HepG2 (cell line): ENCODE results near the gene KCNJ4.

Source experiments
- CTCF ChIP-seq: sonication (generic); formaldehyde crosslinking; IDR thresholded peaks from 2 replicates; pipeline ENCODE4 v1.5.0; 2020; ENCODE audit warnings: mild to moderate bottlenecking, missing genetic modification reagents, moderate library complexity
- GABPA ChIP-seq, 2 experiments: IDR thresholded peaks; 2 replicates each; pipeline ENCODE4 v1.6.1; 2011 to 2016; ENCODE audit warnings: low read depth in 2 of 2, low read length in 1 of 2, missing biosample characterization in 1 of 2, missing genetic modification characterization in 1 of 2
- MBD4 ChIP-seq: IDR thresholded peaks from 2 replicates; pipeline ENCODE4 v1.6.1; 2012; ENCODE audit warnings: low read length, inconsistent platforms, borderline replicate concordance
- NFE2 ChIP-seq: sonication (generic); formaldehyde crosslinking; IDR thresholded peaks from 2 replicates; pipeline ENCODE4 v1.4.0; 2020; ENCODE audit warnings: missing genetic modification reagents
- NFYB ChIP-seq: sonication (generic); formaldehyde crosslinking; IDR thresholded peaks from 2 replicates; pipeline ENCODE4 v1.4.0; 2020; ENCODE audit warnings: missing genetic modification reagents
- NR3C1 ChIP-seq: sonication (generic); formaldehyde crosslinking; IDR thresholded peaks from 2 replicates; pipeline ENCODE4 v1.4.0; 2020; ENCODE audit warnings: missing genetic modification reagents
- POLR2AphosphoS5 ChIP-seq: IDR thresholded peaks from 2 replicates; pipeline ENCODE4 v1.6.1; 2012; ENCODE audit warnings: low read depth, low read length
- RAD21 ChIP-seq: fragments of 450-650 bp; formaldehyde crosslinking; IDR thresholded peaks from 2 replicates; pipeline ENCODE4 v1.5.0; 2020; ENCODE audit warnings: mild to moderate bottlenecking
- RAD51 ChIP-seq: fragments of 450-650 bp; IDR thresholded peaks from 2 replicates; pipeline ENCODE4 v1.6.1; 2016; ENCODE audit warnings: borderline replicate concordance
- TCF7L2 ChIP-seq: IDR thresholded peaks from 2 replicates; pipeline ENCODE4 v1.6.1; 2011; ENCODE audit warnings: mild to moderate bottlenecking, low read depth, low read length, moderate library complexity
- U2AF1 ChIP-seq: fragments of 200-400 bp; formaldehyde crosslinking; optimal IDR thresholded peaks from 2 replicates; pipeline ENCODE3; 2017; ENCODE audit warnings: mild to moderate bottlenecking, low read depth, low read length
- ZKSCAN8 ChIP-seq: IDR thresholded peaks from 2 replicates; pipeline ENCODE4 v1.6.1; 2016; ENCODE audit warnings: borderline replicate concordance, missing genetic modification reagents, missing compliant biosample characterization
- TF ChIP-seq, protein P1 (sequence below): sonication (generic); formaldehyde crosslinking; IDR thresholded peaks from 2 replicates; pipeline ENCODE4 v1.4.0; 2020; ENCODE audit warnings: missing genetic modification reagents

GRCh38 chr22:38426628-38427027 lies 28.4 kb downstream of the KCNJ4 start:
- TF ChIP-seq TCF7L2: no peak
- TF ChIP-seq ZKSCAN8 (CRISPR knock-in tag): no peak
- no peak for TF ChIP-seq NR3C1 (CRISPR knock-in tag)
- no peak for TF ChIP-seq RAD21 (CRISPR knock-in tag)
- TF ChIP-seq MBD4: no peak
- TF ChIP-seq RAD51: no peak
- no peak for TF ChIP-seq NFYB (CRISPR knock-in tag)
- no peak for TF ChIP-seq CTCF (CRISPR knock-in tag)
- no peak for TF ChIP-seq GABPA (IDR thresholded peaks at IDR 0.05; ENCODE audit: low read depth, low read length)
- TF ChIP-seq GABPA (CRISPR knock-in tag; IDR thresholded peaks at IDR 0.05; ENCODE audit: low read depth): no peak
- TF ChIP-seq, protein P1, sequence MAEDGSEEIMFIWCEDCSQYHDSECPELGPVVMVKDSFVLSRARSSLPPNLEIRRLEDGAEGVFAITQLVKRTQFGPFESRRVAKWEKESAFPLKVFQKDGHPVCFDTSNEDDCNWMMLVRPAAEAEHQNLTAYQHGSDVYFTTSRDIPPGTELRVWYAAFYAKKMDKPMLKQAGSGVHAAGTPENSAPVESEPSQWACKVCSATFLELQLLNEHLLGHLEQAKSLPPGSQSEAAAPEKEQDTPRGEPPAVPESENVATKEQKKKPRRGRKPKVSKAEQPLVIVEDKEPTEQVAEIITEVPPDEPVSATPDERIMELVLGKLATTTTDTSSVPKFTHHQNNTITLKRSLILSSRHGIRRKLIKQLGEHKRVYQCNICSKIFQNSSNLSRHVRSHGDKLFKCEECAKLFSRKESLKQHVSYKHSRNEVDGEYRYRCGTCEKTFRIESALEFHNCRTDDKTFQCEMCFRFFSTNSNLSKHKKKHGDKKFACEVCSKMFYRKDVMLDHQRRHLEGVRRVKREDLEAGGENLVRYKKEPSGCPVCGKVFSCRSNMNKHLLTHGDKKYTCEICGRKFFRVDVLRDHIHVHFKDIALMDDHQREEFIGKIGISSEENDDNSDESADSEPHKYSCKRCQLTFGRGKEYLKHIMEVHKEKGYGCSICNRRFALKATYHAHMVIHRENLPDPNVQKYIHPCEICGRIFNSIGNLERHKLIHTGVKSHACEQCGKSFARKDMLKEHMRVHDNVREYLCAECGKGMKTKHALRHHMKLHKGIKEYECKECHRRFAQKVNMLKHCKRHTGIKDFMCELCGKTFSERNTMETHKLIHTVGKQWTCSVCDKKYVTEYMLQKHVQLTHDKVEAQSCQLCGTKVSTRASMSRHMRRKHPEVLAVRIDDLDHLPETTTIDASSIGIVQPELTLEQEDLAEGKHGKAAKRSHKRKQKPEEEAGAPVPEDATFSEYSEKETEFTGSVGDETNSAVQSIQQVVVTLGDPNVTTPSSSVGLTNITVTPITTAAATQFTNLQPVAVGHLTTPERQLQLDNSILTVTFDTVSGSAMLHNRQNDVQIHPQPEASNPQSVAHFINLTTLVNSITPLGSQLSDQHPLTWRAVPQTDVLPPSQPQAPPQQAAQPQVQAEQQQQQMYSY (CRISPR knock-in tag): no peak
- TF ChIP-seq U2AF1: no peak
- TF ChIP-seq NFE2: no peak
- no peak for TF ChIP-seq POLR2AphosphoS5
